Brain microvascular endothelial cell (primary cell): ENCODE results near the gene RBPMS2.

ENCODE experiments used
- DNase-seq: peaks from one replicate; pipeline ENCODE4 v3.0.0-alpha.2; 2020
- H3K27ac ChIP-seq: fragments of 250-450 bp; sonication (Bioruptor Pico); 2 replicates; pipeline ENCODE4 v1.5.1; 2020; ENCODE audit warnings: mild to moderate bottlenecking, moderate library complexity
- H3K27me3 ChIP-seq: fragments of 250-450 bp; sonication (Bioruptor Pico); replicated peaks from 2 replicates; pipeline ENCODE4 v1.5.1; 2020; ENCODE audit warnings: mild to moderate bottlenecking
- H3K36me3 ChIP-seq: fragments of 250-450 bp; sonication (Bioruptor Pico); replicated peaks from 2 replicates; pipeline ENCODE4 v1.5.1; 2020; ENCODE audit warnings: mild to moderate bottlenecking
- H3K4me3 ChIP-seq: 2 replicates; pipeline ENCODE4 v1.5.1; 2011; ENCODE audit warnings: low read depth, mild to moderate bottlenecking, control low read depth, low read length, moderate library complexity
- CTCF ChIP-seq: IDR thresholded peaks from 2 replicates; pipeline ENCODE4 v1.5.1; 2011; ENCODE audit warnings: low read depth, mild to moderate bottlenecking, moderate library complexity, low read length, control low read depth, inconsistent platforms; ENCODE audit errors: missing control alignments
- in situ Hi-C: cut with HindIII; loops from 2 replicates; pipeline ENCODE4 v1.10.0; 2017; ENCODE audit warnings: low sequenced_read_pairs, low pct_ligation_motif_present

RBPMS2 gene

GRCh38 chr15:64690008-64690407 is 85.4 kb downstream of the RBPMS2 start:
- Histone ChIP-seq H3K27ac (no peak overlapping the region), H3K4me3 (no peak overlapping the region), H3K36me3 (peaks cover 72% of the 10 kb centered on the region), H3K27me3 (no peaks in the 10 kb centered on the region)
- no peak for DNase-seq
- in situ Hi-C loops, result no loop called here
- TF ChIP-seq CTCF, result no peak
